Stimulated activated naive CD8-positive, alpha-beta T cell treated with anti-CD3 and anti-CD28 coated beads, Interleukin-15, Interleukin-2, amounts not matched to agents 100 ng/mL and 50 ng/mL, for 24 hours (primary cell): ENCODE results near the gene C4orf51.

Source experiments
- H3K27ac Mint-ChIP-seq: one replicate; pipeline ENCODE4 v1.8.0; 2021; ENCODE audit warnings: mild to moderate bottlenecking, mixed read lengths
- H3K27me3 Mint-ChIP-seq: one replicate; pipeline ENCODE4 v1.8.0; 2021; ENCODE audit warnings: mixed read lengths
- H3K36me3 Mint-ChIP-seq: one replicate; pipeline ENCODE4 v1.8.0; 2021; ENCODE audit warnings: low read depth, mixed read lengths
- H3K4me1 Mint-ChIP-seq: one replicate; pipeline ENCODE4 v1.8.0; 2021; ENCODE audit warnings: low read depth, mixed read lengths
- H3K4me3 Mint-ChIP-seq: one replicate; pipeline ENCODE4 v1.8.0; 2021; ENCODE audit warnings: mild to moderate bottlenecking, mixed read lengths
- H3K9me3 Mint-ChIP-seq: one replicate; pipeline ENCODE4 v1.8.0; 2021; ENCODE audit warnings: mixed read lengths

The C4orf51 gene

DNA sequence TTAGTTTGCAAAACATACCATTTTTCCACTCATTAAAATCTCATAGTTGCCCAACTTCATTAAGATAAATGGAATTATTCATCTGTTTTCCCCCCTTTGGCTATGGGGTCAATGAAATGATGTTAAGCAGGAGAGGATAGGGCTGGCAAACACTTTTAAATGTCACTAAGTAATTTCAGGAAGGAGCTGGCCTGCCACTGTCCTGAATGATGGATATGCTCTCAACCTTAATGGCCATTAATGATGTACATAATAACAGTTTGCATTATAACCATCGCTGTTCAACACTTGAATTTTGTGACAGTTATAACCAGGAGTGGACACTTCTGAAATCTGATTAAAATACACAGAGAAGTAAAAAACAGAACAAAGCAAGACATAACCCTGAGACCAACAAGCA is 77.2 kb downstream of the C4orf51 start:
- Mint-ChIP-seq H3K27ac (peak overlapping the region; percentile 92), H3K9me3 (no peaks in the 10 kb centered on the region), H3K27me3 (no peaks in the 10 kb centered on the region), H3K4me1 (peaks cover 48% of the 10 kb centered on the region), H3K4me3 (no peak overlapping the region), H3K36me3 (peaks cover 42% of the 10 kb centered on the region)

DNA sequence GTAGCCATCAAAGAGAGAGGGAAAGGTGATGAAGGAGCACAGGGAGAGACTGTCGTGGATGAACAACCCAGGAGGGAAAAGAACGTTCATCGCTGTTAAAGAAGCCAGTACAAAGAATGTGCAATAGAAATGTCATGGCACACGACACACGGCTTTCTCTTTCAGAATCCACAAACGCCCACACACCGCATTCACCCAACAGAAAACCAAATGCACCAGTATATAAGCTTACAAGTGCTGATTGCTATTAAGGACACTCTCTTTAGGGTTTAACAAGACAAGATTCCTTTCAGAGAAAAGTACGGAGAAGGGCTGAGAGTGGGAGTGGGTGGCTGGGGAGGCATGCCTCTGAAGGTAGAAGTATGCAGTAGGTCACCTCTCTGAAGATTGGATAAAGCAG is 80.2 kb downstream of the C4orf51 start:
- no peaks in the 10 kb centered on the region for H3K27me3 Mint-ChIP-seq
- H3K9me3 Mint-ChIP-seq, result no peaks in the 10 kb centered on the region
- no peak overlapping the region for H3K4me3 Mint-ChIP-seq
- H3K4me1 Mint-ChIP-seq, result peaks cover 45% of the 10 kb centered on the region
- H3K36me3 Mint-ChIP-seq, result peaks cover 64% of the 10 kb centered on the region
- peak overlapping the region; percentile 70 for H3K27ac Mint-ChIP-seq

DNA sequence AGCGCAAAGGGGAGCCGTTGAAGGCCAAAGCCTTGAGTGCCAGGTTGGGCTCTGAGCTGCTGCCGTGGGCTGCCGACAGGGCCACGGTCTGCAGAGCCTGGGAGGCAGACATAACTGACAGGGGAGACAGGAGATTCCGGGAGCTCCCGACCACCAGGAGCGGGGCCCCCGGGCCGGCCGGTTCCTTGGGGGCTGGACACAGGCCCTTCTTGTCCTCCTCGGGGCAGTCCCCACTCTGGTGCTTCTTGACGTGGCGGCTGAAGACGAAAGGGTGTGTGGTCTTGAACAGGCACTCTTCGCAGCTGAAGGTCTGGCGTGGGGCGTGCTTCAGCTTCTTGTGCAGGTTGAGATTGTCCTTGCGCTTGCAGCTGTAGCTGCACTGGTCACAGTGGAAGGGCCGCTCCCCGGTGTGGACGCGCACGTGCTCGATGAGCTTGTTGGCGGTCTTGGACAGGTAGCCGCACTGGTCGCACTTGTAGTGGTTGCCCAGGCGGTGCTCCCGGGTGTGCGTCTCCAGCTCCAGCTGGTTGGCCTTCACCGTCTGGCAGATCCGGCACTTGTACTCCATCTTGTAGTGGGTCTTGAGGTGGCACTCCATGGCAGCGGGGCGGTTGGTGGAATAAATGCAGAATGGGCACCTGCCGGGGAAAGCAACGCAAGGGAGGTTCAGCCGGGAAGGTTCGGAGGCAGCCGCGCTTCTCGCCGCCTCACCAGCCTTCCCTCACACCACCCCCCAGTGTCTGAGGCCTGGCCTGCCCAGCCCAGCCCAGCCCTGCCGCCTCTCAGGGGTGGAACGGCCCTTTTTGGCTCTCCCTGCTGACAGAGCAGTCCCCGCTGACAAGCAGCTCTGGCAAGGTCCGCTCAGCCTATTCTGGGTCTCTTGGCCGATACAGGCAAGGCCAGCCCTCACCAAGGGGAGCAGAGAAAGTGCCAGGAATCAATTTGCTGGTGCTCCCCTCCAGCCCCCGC is 81.3 kb downstream of the C4orf51 start:
- H3K4me3 Mint-ChIP-seq, result no peak overlapping the region

DNA sequence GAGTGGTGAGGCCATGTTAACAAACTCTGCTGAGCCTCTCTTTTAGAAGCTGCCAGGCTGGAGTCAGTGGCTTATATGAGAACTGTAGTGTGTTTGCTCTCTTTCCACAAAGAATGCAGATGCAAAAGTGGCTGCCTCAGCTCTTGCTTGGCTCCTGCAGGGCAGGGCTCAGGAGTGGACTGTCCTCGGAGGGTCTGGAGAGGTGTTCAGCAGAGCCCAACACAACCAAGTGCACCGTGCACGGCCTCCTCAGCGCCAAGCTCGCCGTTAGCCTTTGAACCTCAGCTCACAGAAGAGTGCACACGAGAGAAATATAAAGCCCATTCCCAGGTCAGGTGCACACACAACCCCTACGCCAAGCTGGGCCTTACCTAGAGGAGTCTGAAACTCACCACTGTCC is 82.8 kb downstream of the C4orf51 start:
- Mint-ChIP-seq H3K27ac (no peak overlapping the region), H3K4me1 (peaks cover 38% of the 10 kb centered on the region), H3K9me3 (no peaks in the 10 kb centered on the region), H3K36me3 (peaks cover 87% of the 10 kb centered on the region), H3K4me3 (no peak overlapping the region), H3K27me3 (no peaks in the 10 kb centered on the region)

More for the DNA sequence above, 81.3 kb downstream of the C4orf51 start:
- no peaks in the 10 kb centered on the region for H3K27me3 Mint-ChIP-seq
- H3K9me3 Mint-ChIP-seq, result no peaks in the 10 kb centered on the region
- H3K27ac Mint-ChIP-seq, result peak overlapping the region; percentile 50
- H3K36me3 Mint-ChIP-seq, result peaks cover 75% of the 10 kb centered on the region
- peaks cover 35% of the 10 kb centered on the region for H3K4me1 Mint-ChIP-seq

DNA sequence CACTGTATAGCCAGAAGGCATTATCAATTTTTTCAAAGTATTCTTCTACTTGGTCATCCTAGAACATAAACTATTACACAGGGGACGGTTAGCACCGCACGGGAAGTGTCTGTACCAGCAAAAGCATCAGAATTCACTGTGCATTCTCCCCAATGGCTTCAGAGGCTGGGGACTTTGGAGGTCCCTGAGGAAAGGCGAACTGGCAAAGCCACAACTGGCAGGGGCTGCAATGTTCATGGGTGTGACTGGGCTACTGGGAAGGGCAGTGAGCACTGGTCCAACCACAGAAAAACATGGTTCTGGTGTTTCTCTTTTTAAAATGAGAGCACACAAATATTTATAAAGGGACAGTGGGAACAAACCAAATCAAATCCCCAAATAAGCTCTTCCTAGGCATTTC is 83.5 kb downstream of the C4orf51 start:
- H3K27ac Mint-ChIP-seq, result no peak overlapping the region
- no peaks in the 10 kb centered on the region for H3K9me3 Mint-ChIP-seq
- no peaks in the 10 kb centered on the region for H3K27me3 Mint-ChIP-seq
- H3K4me3 Mint-ChIP-seq, result no peak overlapping the region
- peaks cover 87% of the 10 kb centered on the region for H3K36me3 Mint-ChIP-seq
- peaks cover 36% of the 10 kb centered on the region for H3K4me1 Mint-ChIP-seq

DNA sequence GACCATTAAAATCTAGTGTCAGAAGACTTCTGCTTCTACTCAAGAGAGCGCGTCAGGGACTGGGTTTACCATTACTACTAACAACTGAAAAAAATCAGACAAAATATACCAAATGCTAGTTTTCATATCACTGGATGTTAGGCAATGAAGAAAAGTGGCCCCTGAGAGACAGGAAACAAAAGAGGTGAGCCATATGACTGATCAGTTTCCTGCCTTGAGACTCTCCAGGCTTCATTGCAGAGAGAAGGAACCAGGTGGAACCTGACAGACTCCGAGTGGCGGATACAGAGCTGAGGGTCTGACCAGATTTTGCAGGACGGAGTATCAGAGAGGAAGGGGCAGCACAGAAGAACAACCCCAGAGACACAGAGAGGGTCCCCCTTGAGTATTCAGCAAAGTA is 86.3 kb downstream of the C4orf51 start:
- Mint-ChIP-seq H3K27me3 (no peaks in the 10 kb centered on the region), H3K9me3 (no peaks in the 10 kb centered on the region), H3K27ac (peak overlapping the region; percentile 47), H3K36me3 (peaks cover 81% of the 10 kb centered on the region), H3K4me1 (peaks cover 16% of the 10 kb centered on the region), H3K4me3 (no peak overlapping the region)

DNA sequence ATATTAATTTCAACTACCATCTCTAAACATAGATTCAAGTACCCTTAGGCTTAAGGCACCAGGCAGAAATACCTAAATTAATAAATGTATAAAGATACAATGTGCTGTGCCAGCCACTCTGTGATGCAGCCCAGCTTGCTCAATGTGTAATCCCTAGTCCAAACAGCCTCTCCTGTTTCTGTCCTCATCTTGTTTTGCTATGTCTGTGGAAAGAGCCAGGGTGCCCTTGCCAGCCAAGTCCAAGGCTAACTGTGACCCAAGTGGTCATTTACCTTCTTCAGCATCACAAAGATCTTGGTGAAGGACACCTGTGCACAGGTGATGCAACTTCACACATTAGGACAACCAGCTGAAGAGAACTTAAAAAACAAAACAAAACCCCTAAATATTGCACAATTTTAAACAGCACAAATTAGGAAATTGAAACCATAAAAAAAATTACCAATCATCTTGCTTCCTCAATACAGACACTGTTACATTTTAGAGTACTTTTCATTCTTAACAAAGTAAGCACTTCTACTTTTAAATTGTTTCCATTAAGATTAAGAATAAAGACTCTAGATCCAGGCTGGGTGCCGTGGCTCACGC is 89.6 kb downstream of the C4orf51 start:
- Mint-ChIP-seq H3K36me3 (peaks cover 85% of the 10 kb centered on the region), H3K4me1 (peaks cover 30% of the 10 kb centered on the region), H3K4me3 (no peak overlapping the region), H3K27ac (no peak overlapping the region), H3K9me3 (no peaks in the 10 kb centered on the region), H3K27me3 (no peaks in the 10 kb centered on the region)

DNA sequence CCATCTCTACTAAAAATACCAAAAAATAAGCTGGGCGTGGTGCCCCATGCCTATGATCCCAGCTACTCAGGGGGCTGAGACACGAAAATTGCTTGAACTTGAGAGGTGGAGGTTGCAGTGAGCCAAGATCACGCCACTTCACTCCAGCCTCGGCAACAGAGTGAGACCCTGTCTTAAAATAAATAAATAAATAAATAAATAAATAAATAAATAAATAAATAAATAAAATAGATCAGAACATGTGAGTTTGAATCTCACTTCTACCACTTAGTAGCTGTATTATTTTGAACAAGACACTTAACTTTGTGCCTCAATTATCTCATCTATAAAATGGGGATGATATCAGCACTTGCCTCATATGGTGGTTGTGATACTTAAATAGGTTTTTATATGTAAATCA is 90.2 kb downstream of the C4orf51 start:
- H3K27ac Mint-ChIP-seq, result no peak overlapping the region
- no peak overlapping the region for H3K4me3 Mint-ChIP-seq
- H3K27me3 Mint-ChIP-seq, result no peaks in the 10 kb centered on the region
- peaks cover 30% of the 10 kb centered on the region for H3K4me1 Mint-ChIP-seq
- no peaks in the 10 kb centered on the region for H3K9me3 Mint-ChIP-seq
- H3K36me3 Mint-ChIP-seq, result peaks cover 82% of the 10 kb centered on the region

DNA sequence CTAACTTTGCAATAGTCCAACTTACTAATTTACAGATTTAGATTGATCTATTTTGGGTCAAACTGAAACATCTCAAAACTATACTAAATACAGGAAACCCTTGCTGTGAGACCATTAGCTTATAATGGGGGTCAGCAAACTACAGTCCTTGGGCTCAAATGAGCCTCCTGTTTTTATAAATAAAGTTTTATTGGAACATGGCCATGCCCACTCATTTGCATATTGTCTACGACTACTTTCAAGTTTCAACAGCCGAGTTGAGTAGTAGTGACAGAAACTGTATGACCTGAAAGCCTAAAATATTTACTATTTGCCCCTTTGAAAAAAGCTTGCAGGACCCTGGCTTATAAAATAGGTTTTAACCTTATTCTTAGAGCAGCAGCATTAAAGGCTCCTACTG is 92.4 kb downstream of the C4orf51 start:
- Mint-ChIP-seq H3K4me3 (no peak overlapping the region), H3K4me1 (peaks cover 19% of the 10 kb centered on the region), H3K27me3 (no peaks in the 10 kb centered on the region), H3K9me3 (no peaks in the 10 kb centered on the region), H3K27ac (no peak overlapping the region), H3K36me3 (peaks cover 74% of the 10 kb centered on the region)

DNA sequence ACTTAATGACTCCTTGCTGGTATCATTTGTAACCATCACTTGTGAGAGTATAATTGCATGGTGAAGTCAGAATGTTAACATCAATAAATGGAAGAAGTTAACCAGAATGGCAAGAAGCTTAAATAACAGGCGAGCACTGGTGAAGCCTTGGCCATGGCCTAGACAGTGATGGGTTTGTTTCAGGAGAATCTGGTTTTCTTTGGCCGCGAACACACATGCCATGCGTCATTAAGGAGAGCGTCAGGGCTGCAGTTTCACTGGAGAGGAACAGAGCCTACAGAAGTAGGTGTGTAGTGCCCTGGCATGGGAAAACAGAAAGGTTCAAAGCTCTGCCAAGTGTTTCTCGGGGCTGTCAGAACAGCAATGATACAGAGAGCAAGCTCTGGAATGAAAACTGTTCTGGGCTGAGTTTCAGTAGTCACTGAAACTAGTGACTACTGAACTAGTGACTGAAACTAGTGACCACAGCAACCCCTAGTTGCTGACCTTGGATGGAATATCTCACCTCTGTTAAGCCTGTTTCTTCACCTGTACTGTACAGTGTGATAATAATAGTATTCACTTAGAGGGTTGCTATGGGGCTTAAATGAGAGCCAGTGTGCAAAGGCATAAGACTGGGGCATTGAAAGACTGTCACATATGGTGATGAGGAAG is 93.8 kb downstream of the C4orf51 start:
- Mint-ChIP-seq H3K36me3 (peaks cover 71% of the 10 kb centered on the region), H3K4me3 (no peak overlapping the region), H3K27me3 (no peaks in the 10 kb centered on the region), H3K4me1 (peaks cover 15% of the 10 kb centered on the region), H3K27ac (peak overlapping the region; percentile 65), H3K9me3 (no peaks in the 10 kb centered on the region)

DNA sequence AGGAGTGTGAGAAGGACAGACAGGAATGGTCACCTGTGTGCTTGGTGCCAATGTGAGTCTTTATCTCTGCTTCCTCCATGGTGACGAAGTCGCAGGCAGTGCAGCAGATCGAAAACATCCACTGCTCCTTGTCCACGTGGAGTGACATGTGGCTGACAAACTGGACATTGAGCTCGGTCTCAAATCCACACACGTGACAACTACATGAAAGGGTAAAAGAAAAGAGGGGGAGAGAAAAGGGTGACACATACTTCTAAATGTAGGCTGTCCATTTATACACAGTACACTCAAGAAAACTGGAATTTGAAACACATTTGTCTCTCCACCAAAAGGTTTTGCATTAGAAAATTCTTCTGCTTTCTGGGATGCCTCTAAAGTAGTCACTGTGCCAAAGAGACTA is 94.5 kb downstream of the C4orf51 start:
- no peaks in the 10 kb centered on the region for H3K9me3 Mint-ChIP-seq
- no peak overlapping the region for H3K4me3 Mint-ChIP-seq
- peaks cover 15% of the 10 kb centered on the region for H3K4me1 Mint-ChIP-seq
- H3K36me3 Mint-ChIP-seq, result peaks cover 71% of the 10 kb centered on the region
- H3K27me3 Mint-ChIP-seq, result no peaks in the 10 kb centered on the region
- peak overlapping the region; percentile 56 for H3K27ac Mint-ChIP-seq

DNA sequence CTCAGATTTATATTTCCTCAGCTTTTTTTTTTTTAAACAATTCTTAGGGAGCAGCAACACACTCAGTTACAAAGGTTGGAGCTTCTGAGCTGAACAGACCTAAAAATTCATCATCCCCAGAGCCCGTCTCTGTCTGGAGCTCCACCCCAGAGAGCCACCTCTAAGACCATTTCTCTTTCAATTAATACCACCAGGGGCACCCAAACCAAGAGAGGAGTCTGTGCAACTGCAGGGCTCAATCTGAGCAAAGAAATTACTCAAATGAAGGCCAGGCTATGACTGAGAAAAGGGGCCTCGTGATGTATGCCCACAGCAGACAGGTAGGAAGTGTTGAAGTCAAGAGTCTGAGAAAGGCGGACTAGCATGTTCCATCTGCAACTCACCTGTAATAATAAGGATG is 95.5 kb downstream of the C4orf51 start:
- H3K27ac Mint-ChIP-seq, result peak overlapping the region; percentile 52
- no peak overlapping the region for H3K4me3 Mint-ChIP-seq
- H3K27me3 Mint-ChIP-seq, result no peaks in the 10 kb centered on the region
- peaks cover 15% of the 10 kb centered on the region for H3K4me1 Mint-ChIP-seq
- peaks cover 74% of the 10 kb centered on the region for H3K36me3 Mint-ChIP-seq
- no peaks in the 10 kb centered on the region for H3K9me3 Mint-ChIP-seq

DNA sequence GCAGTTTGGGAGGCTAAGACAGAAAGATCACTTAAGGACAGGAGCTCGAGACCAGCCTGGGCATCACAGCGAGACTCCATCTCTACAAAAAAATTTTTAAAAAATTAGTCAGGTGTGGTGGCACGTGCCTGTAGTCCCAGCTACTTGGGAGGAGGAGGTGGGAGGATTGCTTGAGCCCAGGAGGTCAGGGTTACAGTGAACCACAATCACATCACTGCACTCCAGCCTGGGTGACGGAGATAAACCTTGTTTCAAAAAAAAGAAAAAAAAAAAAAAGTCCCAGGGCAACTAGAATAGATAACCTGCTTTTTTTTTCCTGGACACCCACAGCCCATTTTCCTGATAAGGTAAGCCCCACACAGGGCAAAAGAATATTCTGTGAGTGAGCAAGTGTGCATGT is 96.3 kb downstream of the C4orf51 start:
- Mint-ChIP-seq H3K27me3 (no peaks in the 10 kb centered on the region), H3K9me3 (no peaks in the 10 kb centered on the region), H3K4me1 (peaks cover 16% of the 10 kb centered on the region), H3K27ac (no peak overlapping the region), H3K4me3 (no peak overlapping the region), H3K36me3 (peaks cover 73% of the 10 kb centered on the region)

DNA sequence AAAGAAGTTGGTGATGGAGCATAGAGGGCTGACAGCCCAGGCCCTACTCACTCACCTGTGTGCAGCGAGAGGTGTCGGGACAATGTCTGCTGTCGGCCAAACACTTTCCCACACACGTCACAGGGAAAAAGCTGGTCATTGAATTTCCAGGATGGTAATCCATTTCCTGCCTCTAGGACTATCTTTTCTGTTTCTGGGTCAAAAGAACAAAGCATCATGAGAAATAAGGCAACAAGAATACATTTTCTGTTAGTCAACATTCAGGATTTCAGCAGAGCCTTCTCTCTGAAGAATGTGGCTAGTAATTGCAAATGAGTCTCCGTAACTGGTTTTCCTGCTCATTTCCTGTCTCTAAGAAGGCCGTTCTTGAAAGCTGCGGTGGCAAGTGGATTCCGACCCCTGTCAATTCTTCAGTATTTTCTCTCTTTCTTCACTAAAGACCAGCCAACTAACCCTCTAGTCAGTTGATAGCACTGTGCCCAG is 99.4 kb downstream of the C4orf51 start:
- H3K4me1 Mint-ChIP-seq, result peaks cover 28% of the 10 kb centered on the region
- H3K36me3 Mint-ChIP-seq, result peaks cover 79% of the 10 kb centered on the region
- peaks cover 4% of the 10 kb centered on the region for H3K9me3 Mint-ChIP-seq
- no peak overlapping the region for H3K4me3 Mint-ChIP-seq
- H3K27ac Mint-ChIP-seq, result no peak overlapping the region
- no peaks in the 10 kb centered on the region for H3K27me3 Mint-ChIP-seq

DNA sequence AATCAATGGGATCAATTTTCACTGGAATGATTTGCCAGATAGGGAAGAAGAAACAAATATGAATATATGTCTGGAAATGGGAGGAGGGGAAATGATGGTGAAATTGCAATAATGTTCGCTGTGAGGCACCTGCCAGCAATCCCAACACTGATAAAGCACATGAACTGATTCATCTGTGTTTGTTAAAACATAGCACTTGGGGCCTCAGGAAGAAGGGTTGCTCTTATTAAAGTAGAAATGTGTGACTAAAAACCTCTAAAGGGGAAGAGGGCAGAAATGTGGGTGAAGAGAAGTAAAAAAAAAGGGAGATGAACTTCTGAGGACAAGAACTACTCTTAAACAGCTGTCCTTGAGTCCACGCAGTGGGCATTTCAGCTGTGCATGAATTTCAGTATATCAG is 101.4 kb downstream of the C4orf51 start:
- peak overlapping the region; percentile 27 for H3K4me3 Mint-ChIP-seq
- H3K27ac Mint-ChIP-seq, result peak overlapping the region; percentile 74
- H3K36me3 Mint-ChIP-seq, result peaks cover 85% of the 10 kb centered on the region
- H3K4me1 Mint-ChIP-seq, result peaks cover 46% of the 10 kb centered on the region
- peaks cover 16% of the 10 kb centered on the region for H3K9me3 Mint-ChIP-seq
- no peaks in the 10 kb centered on the region for H3K27me3 Mint-ChIP-seq
